GM20000 (cell line): ENCODE data around the gene GRID1.

Source experiments
- DNase-seq: peaks from one replicate; pipeline ENCODE4 v3.0.0; 2012; ENCODE audit warnings: low spot score
- TF ChIP-seq, protein P1 (sequence below): IDR thresholded peaks from 2 replicates; pipeline ENCODE4 v1.5.1; 2012; ENCODE audit warnings: mild to moderate bottlenecking, control low read depth; ENCODE audit errors: extremely low read depth, missing control alignments

The GRID1 gene

DNA sequence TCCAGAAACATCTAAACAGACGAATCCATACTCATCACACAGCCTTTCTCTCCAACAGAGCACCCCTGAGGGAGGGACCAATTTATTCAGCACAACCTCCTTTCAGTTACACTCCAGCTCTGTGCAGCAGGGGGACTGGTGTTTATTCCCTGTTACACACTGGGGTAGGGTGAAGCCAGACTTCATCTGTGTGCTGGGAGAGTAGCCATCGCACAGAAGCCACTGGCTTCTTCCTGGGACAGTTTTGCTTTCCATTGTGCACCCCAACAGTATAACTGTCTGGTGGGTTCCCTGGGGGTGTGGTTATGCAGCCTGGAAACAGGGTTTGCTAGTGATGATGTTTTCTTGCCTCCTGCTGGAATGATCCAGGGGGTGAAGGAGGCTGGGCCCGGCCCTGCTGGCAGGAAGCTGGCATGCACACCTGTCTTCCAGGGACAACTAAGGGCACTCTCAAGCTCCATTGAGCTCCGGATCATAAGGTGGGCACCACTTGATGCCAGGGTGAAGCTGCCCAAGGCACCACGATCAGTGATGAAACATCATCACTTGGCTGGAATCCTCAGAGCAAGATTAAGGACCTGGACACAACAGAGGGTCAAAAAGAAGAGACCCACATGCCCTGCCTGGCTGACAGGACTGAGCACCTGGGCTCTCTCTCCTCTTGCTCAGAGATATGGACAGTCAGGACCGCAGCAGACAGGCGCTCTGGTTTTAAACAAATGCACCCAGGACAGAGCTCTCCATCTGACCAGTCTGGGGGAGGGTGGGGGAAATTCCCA, 293.2 kb downstream of the GRID1 start:
- TF ChIP-seq, protein P1, sequence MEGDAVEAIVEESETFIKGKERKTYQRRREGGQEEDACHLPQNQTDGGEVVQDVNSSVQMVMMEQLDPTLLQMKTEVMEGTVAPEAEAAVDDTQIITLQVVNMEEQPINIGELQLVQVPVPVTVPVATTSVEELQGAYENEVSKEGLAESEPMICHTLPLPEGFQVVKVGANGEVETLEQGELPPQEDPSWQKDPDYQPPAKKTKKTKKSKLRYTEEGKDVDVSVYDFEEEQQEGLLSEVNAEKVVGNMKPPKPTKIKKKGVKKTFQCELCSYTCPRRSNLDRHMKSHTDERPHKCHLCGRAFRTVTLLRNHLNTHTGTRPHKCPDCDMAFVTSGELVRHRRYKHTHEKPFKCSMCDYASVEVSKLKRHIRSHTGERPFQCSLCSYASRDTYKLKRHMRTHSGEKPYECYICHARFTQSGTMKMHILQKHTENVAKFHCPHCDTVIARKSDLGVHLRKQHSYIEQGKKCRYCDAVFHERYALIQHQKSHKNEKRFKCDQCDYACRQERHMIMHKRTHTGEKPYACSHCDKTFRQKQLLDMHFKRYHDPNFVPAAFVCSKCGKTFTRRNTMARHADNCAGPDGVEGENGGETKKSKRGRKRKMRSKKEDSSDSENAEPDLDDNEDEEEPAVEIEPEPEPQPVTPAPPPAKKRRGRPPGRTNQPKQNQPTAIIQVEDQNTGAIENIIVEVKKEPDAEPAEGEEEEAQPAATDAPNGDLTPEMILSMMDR = no peak

DNA sequence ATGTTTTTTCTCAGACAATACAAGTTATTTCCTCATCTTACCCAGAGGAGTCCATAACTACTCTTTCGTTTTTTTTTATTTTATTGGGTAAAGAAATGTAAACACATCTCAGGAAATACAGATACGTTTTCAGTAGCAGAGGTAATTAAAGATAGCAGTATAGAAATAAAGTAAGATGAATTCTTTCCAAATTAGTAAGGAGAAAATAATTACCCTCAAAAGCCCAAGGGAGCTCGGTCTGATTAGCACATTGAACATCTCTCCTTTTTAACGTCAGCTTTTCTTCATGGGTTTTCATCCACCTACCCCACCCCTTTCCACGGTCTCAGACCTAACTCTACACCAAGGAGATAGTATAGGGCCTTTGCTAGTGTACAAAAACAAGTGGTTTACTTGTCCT, 294.2 kb downstream of the GRID1 start:
- TF ChIP-seq, protein P1 = no peak
- no peak for DNase-seq

More for the DNA sequence above, 293.2 kb downstream of the GRID1 start:
- DNase-seq = no peak

DNA sequence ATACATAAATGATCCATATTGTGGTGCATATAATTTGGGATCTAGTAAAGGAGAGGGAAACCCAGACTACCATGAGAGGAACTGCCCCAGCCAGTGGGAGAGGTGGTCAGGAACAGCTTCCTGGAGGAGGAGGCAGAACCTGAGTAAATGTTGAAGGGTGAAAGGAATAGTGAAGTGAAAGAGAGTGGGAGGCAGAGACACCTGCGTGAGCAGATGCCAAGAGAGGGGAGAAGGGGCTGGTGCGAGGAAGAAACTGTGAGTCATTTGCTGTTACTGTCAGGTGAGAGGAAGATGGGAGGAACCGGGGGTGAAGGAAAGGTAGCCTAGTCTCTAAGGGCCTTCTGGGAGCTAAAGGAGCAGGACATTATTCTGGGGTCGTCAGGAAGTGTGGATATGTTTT, 294.8 kb downstream of the GRID1 start:
- TF ChIP-seq, protein P1 = no peak
- no peak for DNase-seq

DNA sequence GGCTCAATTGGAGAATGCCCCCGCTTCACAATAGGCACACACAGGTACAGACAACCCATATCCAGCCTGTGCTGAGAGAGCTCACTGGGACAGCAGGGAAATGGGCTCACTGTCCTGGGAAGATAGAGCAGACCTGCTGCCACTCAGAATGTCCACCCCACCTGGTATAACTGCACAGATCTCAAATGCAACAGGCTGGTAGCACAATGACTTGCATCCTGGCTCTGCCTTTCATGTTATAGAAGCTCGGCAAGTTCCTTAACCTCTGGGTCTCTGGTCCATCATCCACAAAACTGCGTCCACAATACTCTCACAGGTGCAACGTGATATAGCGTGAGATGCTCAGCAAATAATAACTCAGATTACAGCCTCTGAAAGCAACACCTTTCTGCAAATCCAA, 295.4 kb downstream of the GRID1 start:
- TF ChIP-seq, protein P1 = no peak
- DNase-seq = no peak

DNA sequence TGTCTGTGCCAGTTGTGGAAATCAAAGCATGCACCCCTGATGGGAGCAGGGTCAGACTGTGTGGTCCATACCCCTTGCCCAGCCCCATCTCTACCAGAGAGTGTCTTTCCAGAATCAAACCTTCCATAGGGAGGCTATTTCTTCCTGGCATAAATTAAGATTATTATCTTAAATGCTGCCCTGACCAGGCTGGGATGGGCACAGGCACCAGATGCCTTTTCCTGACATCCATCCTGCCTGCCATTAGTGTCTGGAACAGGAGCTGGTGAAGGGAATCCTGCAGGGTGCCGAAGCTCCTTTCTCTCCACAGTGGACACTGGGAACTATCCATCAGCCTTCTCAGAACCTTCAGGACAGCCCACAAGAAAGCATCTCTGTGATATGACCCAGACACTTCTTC, 296.3 kb downstream of the GRID1 start:
- DNase-seq = no peak
- TF ChIP-seq, protein P1 = no peak

DNA sequence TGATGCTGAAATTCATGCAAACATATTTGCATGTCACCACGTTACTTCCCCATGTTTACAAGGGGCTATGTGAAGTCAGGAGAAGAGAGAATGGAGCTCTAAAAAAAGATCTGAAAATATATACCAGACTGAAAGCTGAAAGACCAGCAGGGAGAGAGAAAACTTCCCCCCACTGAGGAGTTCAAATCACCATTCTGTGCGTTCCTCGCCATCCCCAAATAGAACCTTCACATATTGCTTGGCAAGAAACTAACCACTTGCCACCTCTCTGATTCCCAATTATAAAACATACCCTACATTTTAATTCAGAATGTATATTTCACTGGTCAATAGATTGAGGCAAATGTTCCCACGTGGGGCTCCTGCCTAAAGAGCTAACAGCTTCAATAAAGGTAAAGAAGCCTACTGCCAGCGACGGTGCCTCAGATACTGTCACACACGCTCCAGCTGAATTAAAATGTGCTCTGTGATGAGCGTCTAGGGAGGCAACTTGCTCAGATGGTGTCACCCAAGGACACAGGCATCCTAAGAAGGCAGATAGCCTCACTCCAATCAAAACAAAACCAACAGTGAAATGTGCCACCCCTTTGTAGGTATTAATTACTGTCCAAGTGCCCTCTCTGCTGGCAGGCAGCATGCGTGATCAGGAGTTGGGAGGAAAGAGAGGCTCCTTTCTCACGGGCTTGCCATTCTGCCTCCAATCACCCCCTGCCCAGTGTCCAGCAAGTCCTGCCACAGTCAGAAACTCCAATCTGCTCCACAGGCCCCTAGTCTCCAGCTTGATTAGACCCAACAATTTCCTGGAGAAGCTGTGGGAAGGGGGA, 298.2 kb downstream of the GRID1 start:
- DNase-seq = no peak
- TF ChIP-seq, protein P1 = no peak

DNA sequence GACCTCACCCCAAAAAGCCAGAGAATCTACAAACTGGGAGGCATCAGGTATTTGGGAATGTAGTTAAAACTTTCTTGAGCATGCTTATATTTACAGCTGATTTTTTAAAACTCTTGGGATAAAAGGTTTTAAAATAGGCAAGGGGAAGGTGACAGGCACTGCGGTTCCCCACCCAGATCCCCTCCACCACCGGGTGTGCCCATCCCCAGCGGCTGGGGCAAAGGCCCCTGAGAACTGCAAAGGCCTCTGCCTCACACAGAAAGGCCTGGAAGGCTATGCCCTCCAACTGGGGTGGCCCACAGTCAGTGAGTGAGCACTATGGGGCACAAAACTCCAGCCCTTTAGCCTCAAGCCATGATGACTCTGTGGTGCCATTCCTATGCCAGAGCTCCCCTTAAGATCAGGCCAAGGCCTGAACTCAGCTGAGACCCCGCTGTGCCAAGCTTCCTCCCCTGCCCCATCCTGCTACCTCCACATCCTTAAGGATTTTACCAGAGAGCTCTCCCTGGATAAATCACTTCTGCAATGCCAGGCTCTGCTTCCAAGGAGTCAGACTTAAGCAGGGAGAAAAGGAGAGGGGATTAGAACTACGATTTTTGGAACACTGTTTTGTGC, 299.1 kb downstream of the GRID1 start:
- TF ChIP-seq, protein P1 = no peak
- DNase-seq = no peak
